Pancreas (tissue), 10 donors: ENCODE measurements around the gene RBM19. TPM values are rescaled to one million over a fixed set of nuclear protein-coding genes. Genes with fewer than 3 reads are reported as not detected.
A peak's percentile ranks its signal among the peaks of the same experiment; 100 is the strongest.

ENCODE experiments used
- ATAC-seq, 4 donors: fragments of 200-7000 bp; cut with Tn5 transposase; one replicate each; pipeline versions ENCODE4 v1.8.0 to v1.9.1; 2020; ENCODE audit warnings: mild to moderate bottlenecking in 4 of 4, moderate library complexity in 4 of 4
- DNase-seq, 6 donors: peaks; one replicate each; pipeline ENCODE4 v3.0.0-alpha.2; 2020
- FAIRE-seq: peaks from 2 replicates; lab custom pipeline; 2012; peaks lifted over from hg19 to GRCh38; lab: Jason Lieb, UNC
- H3K27ac ChIP-seq, 4 donors: fragments of 200-600 bp; sonication (generic); 1 replicate in 3 of 4; 2 replicates in 1 of 4; pipeline versions ENCODE4 v1.5.0 to v1.8.0; 2020
- H3K27me3 ChIP-seq, 4 donors: fragments of 200-600 bp; one replicate each; pipeline ENCODE4 v1.8.0; 2021
- H3K36me3 ChIP-seq, 3 donors: fragments of 200-600 bp; sonication (generic) in 1 of 3; one replicate each; pipeline versions ENCODE4 v1.5.0 to v1.8.0; 2020 to 2021
- H3K4me1 ChIP-seq, 3 donors: fragments of 200-600 bp; one replicate each; pipeline ENCODE4 v1.8.0; 2021
- H3K4me3 ChIP-seq, 4 donors: fragments of 200-600 bp; sonication (generic) in 2 of 4; one replicate each; pipeline versions ENCODE4 v1.5.0 to v1.8.0; 2020 to 2021
- H3K9me3 ChIP-seq, 4 donors: fragments of 200-600 bp; one replicate each; pipeline ENCODE4 v1.8.0; 2021
- CTCF ChIP-seq, 4 donors: fragments of 200-600 bp; sonication (generic) in 3 of 4; IDR thresholded peaks; one replicate each; pipeline versions ENCODE4 v1.5.0 to v1.8.0; 2021; ENCODE audit warnings: antibody characterized with exemption in 4 of 4
- WGBS, 2 donors: extraction: QIAGEN DNeasy Blood & Tissue Kit; methylation state at CpG; one replicate each; pipeline ENCODE4 v1.1.7; 2013; 5-methylcytosine and 5-hydroxymethylcytosine counted together
- intact Hi-C, 3 donors: fragments of 100-400 bp; cut with DNase I; formaldehyde crosslinking; loops; one replicate each; pipeline versions ENCODE4 v1.11.1 to v1.14.2; 2022
- polyA plus RNA-seq, 2 donors: library from polyadenylated mRNA; stranded (reverse); fragments of 200-250 nt; gene quantifications; one replicate each; pipeline ENCODE4 v1.2.3, GENCODE V29; 2013
- total RNA-seq, 6 donors: library from RNA; stranded (reverse); fragmentation: NEBNext Ultra II Directional in 4 of 6; extraction: Animal tissue kit (Norgen Biotek cat#: 25700) in 4 of 6; gene quantifications; one replicate each; pipeline versions ENCODE4 v1.2.1 to v1.2.4, GENCODE V29; 2021 to 2023
- donor health status: healthy with polysubstance abuse.
- donor health status: DM: no; HTN: no; CAD: no; lungs with moderate emphysema.
- donor health status: DM: no; HTN: no; CAD: no.
- donor health status: control.
- donor health status: control.
- donor health status: Bipolar disorder and iron deficiency.
- donor health status: DM: yes; HTN: yes; CAD: no.
- donor health status: DM: no; HTN: no; CAD: no.
- donor health status: DM: no; HTN: no; CAD: no.
- donor health status: DM: yes; HTN: yes; CAD: no.

RBM19 gene
- total and polyA plus RNA-seq, 8 donors: 13.9 to 32.2 (median 15.8) TPM

GRCh38 chr12:113875691-113876090 lies 90.4 kb downstream of the RBM19 start:
- H3K36me3 ChIP-seq: no peaks in the 10 kb centered on the region
- H3K27ac ChIP-seq: no peak overlapping the region
- intact Hi-C loops: no loop called here
- no peaks in the 10 kb centered on the region for H3K9me3 ChIP-seq
- ATAC-seq (no peak), DNase-seq (no peak), FAIRE-seq (no peak)
- TF ChIP-seq CTCF (IDR thresholded peaks at IDR 0.05): no peak
- no peak overlapping the region for H3K4me3 ChIP-seq
- H3K27me3 ChIP-seq: no peaks in the 10 kb centered on the region
- H3K4me1 ChIP-seq: no peaks in the 10 kb centered on the region
- 82 to 83% methylated on average over 10 of the region's 10 CpGs for WGBS, 2 donors

DNA sequence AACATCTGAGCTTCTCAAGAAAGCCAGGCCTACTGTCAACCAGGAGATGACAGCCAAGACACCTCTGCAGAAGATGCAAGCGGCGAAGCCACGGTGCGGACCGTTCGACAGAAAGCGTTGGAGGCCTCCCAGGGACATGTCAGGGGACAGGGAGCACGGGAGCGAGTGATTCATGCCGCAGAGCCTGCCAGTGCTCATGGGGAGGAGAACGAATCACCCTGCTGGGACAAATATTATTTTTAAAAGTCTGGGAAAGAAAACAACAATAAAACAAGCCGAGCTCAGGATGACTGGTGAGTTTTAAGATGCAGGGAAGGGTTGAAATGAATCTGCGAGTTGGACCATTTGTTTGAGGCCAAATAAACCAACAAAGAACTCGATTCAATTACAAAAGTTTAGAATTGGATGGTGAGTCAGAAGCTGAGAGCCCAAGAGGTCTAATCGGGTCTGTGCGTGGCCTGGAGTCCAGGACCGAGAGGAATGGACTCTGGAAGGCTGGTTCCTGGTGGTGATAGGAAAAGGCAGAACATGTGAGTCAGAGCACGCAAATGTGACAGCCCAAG lies 91.0 kb downstream of the RBM19 start:
- WGBS, 2 donors: 92 to 93% methylated on average over 18 of the region's 18 CpGs
- H3K4me1 ChIP-seq: no peaks in the 10 kb centered on the region
- DNase-seq (no peak), ATAC-seq (no peak), FAIRE-seq (no peak)
- no peaks in the 10 kb centered on the region for H3K27me3 ChIP-seq
- no peaks in the 10 kb centered on the region for H3K9me3 ChIP-seq
- no peak overlapping the region for H3K27ac ChIP-seq
- intact Hi-C loops: no loop called here
- no peak overlapping the region for H3K4me3 ChIP-seq
- no peaks in the 10 kb centered on the region for H3K36me3 ChIP-seq
- TF ChIP-seq CTCF (IDR thresholded peaks at IDR 0.05): no peak

DNA sequence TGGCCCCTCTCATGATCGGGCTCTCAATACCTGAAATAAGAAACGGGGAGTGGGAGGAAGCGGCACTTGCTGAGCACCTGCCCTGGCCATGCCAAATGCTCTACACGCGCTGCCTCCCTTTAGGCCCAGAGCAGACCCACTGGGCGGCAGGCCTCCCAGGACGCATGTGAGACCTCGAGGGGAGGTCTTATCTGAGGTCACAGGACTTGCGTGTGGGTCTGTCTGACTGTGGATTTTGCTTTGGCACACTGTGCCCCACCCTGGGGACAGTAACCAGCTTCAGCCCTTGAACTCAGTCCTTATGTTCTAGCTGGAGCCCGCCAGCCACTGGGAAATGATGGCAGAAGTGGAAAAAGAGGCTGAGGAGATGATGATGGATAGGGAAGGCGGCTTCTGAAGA lies 91.8 kb downstream of the RBM19 start:
- DNase-seq (no peak), FAIRE-seq (no peak), ATAC-seq (no peak)
- H3K27ac ChIP-seq: no peak overlapping the region
- H3K4me3 ChIP-seq: no peak overlapping the region
- no peaks in the 10 kb centered on the region for H3K4me1 ChIP-seq
- H3K36me3 ChIP-seq: no peaks in the 10 kb centered on the region
- WGBS, 2 donors: 94 to 95% methylated on average over 11 of the region's 11 CpGs
- no peaks in the 10 kb centered on the region for H3K9me3 ChIP-seq
- no peaks in the 10 kb centered on the region for H3K27me3 ChIP-seq
- intact Hi-C loops: no loop called here
- no peak for TF ChIP-seq CTCF (IDR thresholded peaks at IDR 0.05)

- FAIRE-seq: no peak
- Histone ChIP-seq H3K27ac (no peak overlapping the region), H3K4me1 (no peaks in the 10 kb centered on the region), H3K27me3 (no peaks in the 10 kb centered on the region), H3K4me3 (no peak overlapping the region), H3K36me3 (no peaks in the 10 kb centered on the region), H3K9me3 (no peaks in the 10 kb centered on the region)
- peak in 2 of 4 donors; percentile 45 to 75 for ATAC-seq
- 82 to 88% methylated on average over 8 of the region's 8 CpGs for WGBS, 2 donors
- no peak for DNase-seq
- intact Hi-C loops: no loop called here
- TF ChIP-seq CTCF (IDR thresholded peaks at IDR 0.05): no peak
Observed at GRCh38 chr12:113873740-113874139, 92.4 kb downstream of the RBM19 start.

DNA sequence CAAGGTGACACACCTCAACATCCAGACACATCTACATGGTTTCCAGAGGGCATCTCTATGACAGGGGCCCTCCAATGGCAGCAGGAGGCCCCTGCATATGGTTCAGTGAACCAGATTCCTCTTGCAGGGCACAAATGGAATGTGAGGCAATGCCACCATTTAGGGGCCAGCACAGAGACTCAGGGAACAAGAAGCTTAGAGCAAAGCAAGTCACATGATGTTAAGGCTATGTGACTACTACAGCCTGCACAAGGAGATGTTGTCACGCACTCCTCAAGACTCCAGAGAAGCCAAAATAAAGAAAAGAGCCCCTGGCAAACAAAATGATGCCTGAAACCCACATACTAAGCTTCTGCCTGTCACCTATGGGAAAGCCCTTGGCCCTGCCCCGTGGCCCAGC lies 95.2 kb downstream of the RBM19 start:
- ATAC-seq (no peak), FAIRE-seq (no peak), DNase-seq (no peak)
- Histone ChIP-seq H3K27ac (no peak overlapping the region), H3K36me3 (no peaks in the 10 kb centered on the region), H3K4me3 (no peak overlapping the region), H3K4me1 (no peaks in the 10 kb centered on the region), H3K27me3 (no peaks in the 10 kb centered on the region), H3K9me3 (no peaks in the 10 kb centered on the region)
- 66 to 90% methylated on average over 2 of the region's 2 CpGs for WGBS, 2 donors
- TF ChIP-seq CTCF (IDR thresholded peaks at IDR 0.05): no peak
- intact Hi-C loops: no loop called here
